GM19035 (cell line): ENCODE measurements around the gene PCLO.

Source experiments
- ATAC-seq: cut with Tn5 transposase; IDR thresholded peaks from one replicate; pipeline ENCODE4 v1.9.1; 2021; ENCODE audit not compliant: unreplicated experiment

Gene PCLO

GRCh38 chr7:82841828-82842227, 320.9 kb downstream of the PCLO start:
- ATAC-seq, result no peak

- ATAC-seq, result no peak
These were observed 322.6 kb downstream of the PCLO start for GRCh38 chr7:82840061-82840460.

GRCh38 chr7:82839555-82839954, 323.1 kb downstream of the PCLO start:
- ATAC-seq, result no peak

GRCh38 chr7:82839063-82839462, 323.6 kb downstream of the PCLO start:
- ATAC-seq, result no peak

GRCh38 chr7:82838314-82838713, 324.4 kb downstream of the PCLO start:
- ATAC-seq, result no peak

- no peak for ATAC-seq
These were observed 339.6 kb downstream of the PCLO start for GRCh38 chr7:82823073-82823472.

GRCh38 chr7:82821037-82821436, 341.6 kb downstream of the PCLO start:
- no peak for ATAC-seq

- ATAC-seq, result no peak
These were observed 344.5 kb downstream of the PCLO start for GRCh38 chr7:82818171-82818570.

GRCh38 chr7:82816272-82816671, 346.4 kb downstream of the PCLO start:
- no peak for ATAC-seq

GRCh38 chr7:82810558-82811259, 352.0 kb downstream of the PCLO start:
- ATAC-seq, result peak; percentile 88

- ATAC-seq, result no peak
These were observed 354.1 kb downstream of the PCLO start for GRCh38 chr7:82808633-82809032.

- ATAC-seq, result no peak
These were observed 357.1 kb downstream of the PCLO start for GRCh38 chr7:82805527-82805960.

GRCh38 chr7:82803411-82803810, 359.3 kb downstream of the PCLO start:
- ATAC-seq, result no peak

- no peak for ATAC-seq
These were observed 372.6 kb downstream of the PCLO start for GRCh38 chr7:82789883-82790609.

GRCh38 chr7:82778021-82778420, 384.7 kb downstream of the PCLO start:
- ATAC-seq, result no peak

- ATAC-seq, result no peak
These were observed 399.8 kb downstream of the PCLO start for GRCh38 chr7:82762880-82763279.

- ATAC-seq, result no peak
These were observed 401.9 kb downstream of the PCLO start for GRCh38 chr7:82760831-82761230.

GRCh38 chr7:82760074-82760473, 402.6 kb downstream of the PCLO start:
- ATAC-seq, result no peak

GRCh38 chr7:82755705-82756551, 406.8 kb downstream of the PCLO start:
- no peak for ATAC-seq

- no peak for ATAC-seq
These were observed 412.7 kb downstream of the PCLO start for GRCh38 chr7:82750007-82750406.

GRCh38 chr7:82745820-82746219, 416.9 kb downstream of the PCLO start:
- ATAC-seq, result no peak

- ATAC-seq, result no peak
These were observed 417.6 kb downstream of the PCLO start for GRCh38 chr7:82745117-82745516.
